Stomach smooth muscle (tissue), 2 donors: Measurements from ENCODE around the gene HOXA10.
A peak's percentile ranks its signal among the peaks of the same experiment; 100 is the strongest.

ENCODE experiments used
- H3K27ac ChIP-seq: one replicate; pipeline ENCODE4 v1.7.0; 2013; ENCODE audit warnings: mild to moderate bottlenecking, low read length, inconsistent platforms
- H3K27me3 ChIP-seq, 2 donors: one replicate each; pipeline ENCODE4 v1.7.0; 2013; ENCODE audit warnings: low read length in 2 of 2; ENCODE audit not compliant: insufficient read depth in 2 of 2, control insufficient read depth in 1 of 2
- H3K36me3 ChIP-seq, 2 donors: one replicate each; pipeline ENCODE4 v1.7.0; 2013; ENCODE audit warnings: low read length in 2 of 2; ENCODE audit not compliant: control insufficient read depth in 2 of 2, insufficient read depth in 2 of 2
- H3K4me1 ChIP-seq: one replicate; pipeline ENCODE4 v1.7.0; 2013; ENCODE audit warnings: low read length; ENCODE audit not compliant: control insufficient read depth, insufficient read depth
- H3K4me3 ChIP-seq, 2 donors: one replicate each; pipeline ENCODE4 v1.7.0; 2013; ENCODE audit warnings: low read length in 2 of 2
- H3K9ac ChIP-seq, 2 donors: one replicate each; pipeline ENCODE4 v1.7.0; 2013; ENCODE audit warnings: low read length in 2 of 2, mild to moderate bottlenecking in 1 of 2
- H3K9me3 ChIP-seq, 2 donors: one replicate each; pipeline ENCODE4 v1.7.0; 2013; ENCODE audit warnings: low read length in 2 of 2; ENCODE audit not compliant: control insufficient read depth in 2 of 2
- donor health status: healthy.
- donor health status: Pancreatic carcinoma.

Gene HOXA10

DNA sequence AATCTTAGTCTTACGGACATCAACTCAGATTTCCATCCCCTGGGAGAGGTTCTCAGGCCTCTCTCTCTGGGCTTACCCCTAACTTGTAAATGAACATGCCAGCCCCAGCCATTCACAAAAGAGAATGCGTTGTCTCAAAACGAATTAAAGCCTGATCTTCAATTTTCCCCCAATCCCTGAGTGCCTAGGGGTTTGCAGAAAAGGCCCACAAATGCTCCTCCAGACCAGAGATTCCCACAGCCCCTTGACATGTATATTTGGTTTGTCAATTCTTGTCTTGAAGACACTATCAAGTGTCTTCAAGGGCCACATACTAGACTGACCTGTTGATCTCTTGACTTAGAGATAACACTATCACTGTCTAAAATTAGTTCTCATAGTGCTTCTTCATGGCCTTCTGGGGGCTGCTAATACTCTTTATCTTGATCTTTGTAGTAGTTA is 37.7 kb upstream of the HOXA10 start:
- peaks cover 11% of the 10 kb centered on the region for H3K4me1 ChIP-seq
- no peak overlapping the region for H3K9ac ChIP-seq
- no peak overlapping the region for H3K4me3 ChIP-seq
- H3K27me3 ChIP-seq: peaks cover 71 to 86% of the 10 kb centered on the region in 2 donors
- H3K9me3 ChIP-seq: no peaks in the 10 kb centered on the region
- H3K27ac ChIP-seq: no peak overlapping the region
- H3K36me3 ChIP-seq: no peaks in the 10 kb centered on the region

DNA sequence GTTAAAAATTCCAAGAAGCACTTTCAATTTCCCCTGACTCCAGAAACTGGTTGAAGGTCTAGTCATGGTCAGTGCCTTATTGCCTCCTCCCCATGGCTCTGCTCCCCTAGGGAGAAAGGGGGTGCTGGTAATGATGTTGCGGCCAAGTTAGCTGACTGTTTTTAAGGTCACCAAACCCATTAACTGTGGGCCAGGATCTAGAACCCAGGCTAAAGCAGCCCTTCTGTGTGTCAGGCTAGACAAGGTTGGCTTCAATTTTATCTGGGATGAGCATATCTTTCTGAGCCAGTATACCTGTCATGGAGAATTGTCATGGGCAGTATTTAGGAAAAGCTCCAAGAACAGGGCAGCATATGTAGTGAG is 36.9 kb upstream of the HOXA10 start:
- Histone ChIP-seq H3K9me3 (no peaks in the 10 kb centered on the region), H3K27me3 (peaks cover 69 to 84% of the 10 kb centered on the region in 2 donors), H3K9ac (no peak overlapping the region), H3K36me3 (no peaks in the 10 kb centered on the region), H3K4me3 (peak overlapping the region in 1 of 2 donors; percentile 62), H3K4me1 (peaks cover 11% of the 10 kb centered on the region), H3K27ac (no peak overlapping the region)

DNA sequence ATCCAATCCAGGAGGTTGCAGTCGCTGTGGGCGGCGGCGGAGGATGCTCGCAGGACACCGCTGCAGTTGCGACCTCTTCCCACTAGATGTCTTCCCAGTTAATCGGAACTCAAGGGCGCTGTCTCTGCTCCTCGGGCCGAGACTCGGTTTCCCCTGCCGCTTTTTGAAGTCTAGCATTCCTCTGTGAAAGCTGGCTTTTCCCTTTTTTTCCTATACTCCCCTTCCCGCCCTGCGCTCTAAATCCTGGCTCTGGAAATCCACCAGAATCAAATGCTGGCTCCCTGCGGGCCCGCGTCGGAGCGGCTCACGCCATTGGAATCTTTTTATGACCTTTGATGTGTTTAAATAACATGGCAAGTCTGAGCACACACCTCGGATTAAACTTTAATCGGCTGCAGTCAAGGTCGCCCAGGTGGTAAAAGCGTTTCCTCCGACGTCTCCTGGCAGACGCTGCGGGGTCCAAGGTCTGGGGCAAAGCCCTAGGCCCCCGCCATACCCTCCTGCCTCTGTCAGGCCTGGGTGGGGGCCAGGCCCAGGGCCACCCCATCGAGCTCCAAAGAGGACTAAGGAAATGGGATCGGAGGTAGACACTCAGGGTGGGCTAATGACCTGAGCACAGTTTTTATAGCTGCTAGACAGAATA is 36.4 kb upstream of the HOXA10 start:
- Histone ChIP-seq H3K27ac (no peak overlapping the region), H3K4me1 (peaks cover 13% of the 10 kb centered on the region), H3K36me3 (no peaks in the 10 kb centered on the region), H3K27me3 (peaks cover 73 to 87% of the 10 kb centered on the region in 2 donors), H3K9me3 (no peaks in the 10 kb centered on the region), H3K9ac (no peak overlapping the region), H3K4me3 (peak overlapping the region in 1 of 2 donors; percentile 62)

DNA sequence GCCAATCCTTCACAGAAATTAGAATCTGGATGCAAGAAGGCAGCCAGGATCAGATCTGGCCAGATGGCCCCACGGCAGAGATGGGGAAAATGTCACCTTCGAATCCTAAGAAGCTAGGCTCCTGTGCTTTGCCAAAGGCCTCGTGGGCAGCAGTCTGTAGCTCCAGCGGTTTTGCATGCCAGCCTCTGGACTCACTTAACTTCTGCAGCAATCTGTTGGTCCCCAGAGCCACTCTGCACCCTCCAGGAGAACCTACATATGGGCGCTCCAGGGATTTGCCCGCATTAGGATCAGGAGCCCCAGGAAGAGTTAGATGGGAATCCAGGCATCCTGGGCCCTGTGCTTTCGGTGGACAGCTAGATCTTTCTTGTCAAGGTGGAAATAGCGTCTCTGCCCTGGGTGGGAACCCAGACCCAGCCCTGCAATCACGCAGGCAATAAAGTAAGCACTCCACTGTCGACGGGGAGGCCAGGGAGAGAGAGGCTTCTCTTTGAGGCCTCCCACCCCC is 35.9 kb upstream of the HOXA10 start:
- Histone ChIP-seq H3K36me3 (no peaks in the 10 kb centered on the region), H3K4me3 (no peak overlapping the region), H3K27me3 (peaks cover 79 to 89% of the 10 kb centered on the region in 2 donors), H3K9me3 (no peaks in the 10 kb centered on the region), H3K4me1 (peaks cover 19% of the 10 kb centered on the region), H3K27ac (no peak overlapping the region), H3K9ac (no peak overlapping the region)

DNA sequence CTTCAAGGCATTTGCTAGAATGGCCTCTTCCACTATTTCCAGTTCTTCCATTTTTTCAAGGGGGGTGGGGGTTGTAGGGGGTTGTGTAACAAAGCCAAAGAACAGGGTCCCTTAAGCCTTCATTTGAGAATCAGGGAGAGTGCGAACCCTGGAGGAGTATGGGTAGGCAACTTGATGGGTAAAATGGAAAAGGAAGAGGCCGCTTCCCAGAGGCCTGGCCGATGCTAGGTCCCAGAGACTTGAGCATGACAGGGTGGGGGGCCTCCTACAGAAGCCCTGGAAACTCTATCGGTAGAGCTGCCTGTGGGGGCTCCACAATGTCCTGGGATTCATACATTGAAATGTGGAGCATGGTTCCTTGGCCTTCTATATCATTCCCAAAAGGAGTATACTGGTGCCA is 34.9 kb upstream of the HOXA10 start:
- Histone ChIP-seq H3K4me3 (no peak overlapping the region), H3K9ac (no peak overlapping the region), H3K27me3 (peaks cover 80 to 90% of the 10 kb centered on the region in 2 donors), H3K4me1 (peaks cover 21% of the 10 kb centered on the region), H3K9me3 (no peaks in the 10 kb centered on the region), H3K27ac (no peak overlapping the region), H3K36me3 (no peaks in the 10 kb centered on the region)

DNA sequence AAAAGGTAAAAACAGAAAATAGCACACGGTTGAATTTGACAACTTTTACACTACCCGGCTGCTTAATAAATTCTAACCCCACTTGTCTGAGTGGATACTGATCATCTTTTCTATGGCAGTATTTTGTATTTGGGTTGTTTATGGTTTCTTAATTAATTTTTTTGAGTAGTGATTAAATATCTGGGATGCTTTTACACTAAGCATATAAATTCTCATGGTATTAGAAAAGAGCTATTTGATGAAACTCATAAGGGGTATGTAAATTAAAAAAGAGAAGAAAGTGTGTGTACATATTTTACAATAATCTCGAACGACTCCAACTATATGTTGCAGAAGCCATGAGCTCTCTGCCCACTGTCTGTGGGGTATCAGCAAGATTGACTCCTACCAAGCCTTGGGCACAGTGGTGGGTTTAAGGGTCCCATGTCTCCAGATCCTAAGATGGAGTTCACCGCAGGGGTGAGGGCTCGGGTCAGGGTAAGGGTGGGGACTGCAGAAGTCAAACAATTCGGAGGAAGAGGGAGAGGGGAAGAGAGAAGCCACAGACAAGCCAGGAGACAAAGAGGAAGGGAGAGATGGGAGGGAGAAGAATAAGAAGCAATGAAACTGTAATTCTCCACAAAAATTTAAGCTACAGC is 33.3 kb upstream of the HOXA10 start:
- H3K27me3 ChIP-seq: peaks cover 80 to 88% of the 10 kb centered on the region in 2 donors
- no peaks in the 10 kb centered on the region for H3K36me3 ChIP-seq
- H3K4me3 ChIP-seq: no peak overlapping the region
- H3K9ac ChIP-seq: no peak overlapping the region
- no peaks in the 10 kb centered on the region for H3K9me3 ChIP-seq
- no peak overlapping the region for H3K27ac ChIP-seq
- peaks cover 13% of the 10 kb centered on the region for H3K4me1 ChIP-seq

DNA sequence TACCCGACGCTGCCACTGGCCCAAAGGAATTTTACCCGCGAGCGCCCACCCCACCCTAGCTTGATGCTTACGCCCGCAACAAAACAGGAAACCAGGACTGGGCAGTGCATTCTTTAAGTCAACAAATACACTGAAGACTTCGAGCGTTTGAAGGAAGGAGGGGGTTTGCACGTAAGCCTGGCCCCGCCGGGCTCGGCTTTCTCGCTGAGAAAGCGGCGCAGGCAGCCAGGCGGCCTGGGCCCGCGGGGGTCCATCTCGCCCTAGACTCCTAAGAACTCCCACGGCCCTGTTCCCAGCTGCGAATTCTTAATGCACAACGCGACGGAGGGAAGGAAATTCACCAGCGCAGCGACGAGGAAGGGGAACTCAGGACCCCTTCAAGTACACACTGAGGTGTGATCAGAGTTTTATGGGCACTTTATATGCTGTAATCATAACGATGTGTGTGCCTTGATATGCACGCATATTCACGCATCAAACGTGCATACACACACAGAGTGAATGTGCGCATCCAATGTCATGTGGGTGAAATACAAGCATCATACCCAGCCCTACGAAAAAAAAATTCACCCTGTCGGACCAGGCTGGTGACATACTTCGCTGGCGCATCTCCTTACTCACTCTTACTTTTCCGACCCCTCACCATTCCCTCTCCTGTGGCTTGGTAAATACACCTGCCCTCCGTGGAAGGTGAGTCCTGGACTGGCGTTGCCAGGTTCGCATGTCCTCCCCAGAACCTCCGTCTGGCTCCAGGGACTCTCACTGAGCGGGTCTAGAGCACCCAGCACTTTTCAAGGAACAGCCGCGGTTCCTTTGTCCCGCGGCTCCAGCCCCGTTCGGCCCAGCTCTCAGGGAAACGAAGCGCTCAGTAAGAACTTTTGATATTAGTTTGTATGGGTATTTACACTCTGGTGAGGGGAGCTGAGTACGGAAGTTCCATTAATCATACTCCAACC is 31.5 kb upstream of the HOXA10 start:
- Histone ChIP-seq H3K27ac (no peak overlapping the region), H3K36me3 (no peaks in the 10 kb centered on the region), H3K9ac (no peak overlapping the region), H3K27me3 (peaks cover 80 to 88% of the 10 kb centered on the region in 2 donors), H3K4me3 (peak overlapping the region in 1 of 2 donors; percentile 29), H3K4me1 (peaks cover 20% of the 10 kb centered on the region), H3K9me3 (no peaks in the 10 kb centered on the region)

DNA sequence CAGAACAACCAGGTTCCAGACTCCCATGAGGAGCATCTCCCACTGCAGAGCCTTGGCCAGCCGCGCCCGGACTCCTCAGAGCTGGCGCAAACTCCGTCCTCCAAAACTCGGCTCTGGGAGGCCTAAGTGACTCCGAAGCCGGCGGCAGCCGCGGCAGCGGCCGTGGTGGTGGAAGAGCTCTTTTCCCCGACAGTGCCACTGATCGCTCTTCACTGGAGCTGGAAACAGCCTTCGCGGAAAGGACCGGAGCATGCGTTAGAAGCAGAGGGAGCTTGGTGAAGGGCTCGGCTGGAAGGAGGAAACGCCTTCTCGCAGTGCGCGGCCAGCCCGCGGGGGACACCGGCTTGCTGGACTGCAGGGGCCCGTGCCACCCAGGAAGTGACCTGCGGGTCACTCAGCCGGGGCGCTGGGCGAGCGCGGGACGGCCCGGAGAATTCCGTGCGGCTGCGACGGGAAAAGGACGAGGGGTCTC is 30.8 kb upstream of the HOXA10 start:
- Histone ChIP-seq H3K9me3 (no peaks in the 10 kb centered on the region), H3K27me3 (peaks cover 76 to 86% of the 10 kb centered on the region in 2 donors), H3K9ac (no peak overlapping the region), H3K27ac (no peak overlapping the region), H3K4me1 (peaks cover 25% of the 10 kb centered on the region), H3K4me3 (peak overlapping the region in 1 of 2 donors; percentile 29), H3K36me3 (no peaks in the 10 kb centered on the region)

DNA sequence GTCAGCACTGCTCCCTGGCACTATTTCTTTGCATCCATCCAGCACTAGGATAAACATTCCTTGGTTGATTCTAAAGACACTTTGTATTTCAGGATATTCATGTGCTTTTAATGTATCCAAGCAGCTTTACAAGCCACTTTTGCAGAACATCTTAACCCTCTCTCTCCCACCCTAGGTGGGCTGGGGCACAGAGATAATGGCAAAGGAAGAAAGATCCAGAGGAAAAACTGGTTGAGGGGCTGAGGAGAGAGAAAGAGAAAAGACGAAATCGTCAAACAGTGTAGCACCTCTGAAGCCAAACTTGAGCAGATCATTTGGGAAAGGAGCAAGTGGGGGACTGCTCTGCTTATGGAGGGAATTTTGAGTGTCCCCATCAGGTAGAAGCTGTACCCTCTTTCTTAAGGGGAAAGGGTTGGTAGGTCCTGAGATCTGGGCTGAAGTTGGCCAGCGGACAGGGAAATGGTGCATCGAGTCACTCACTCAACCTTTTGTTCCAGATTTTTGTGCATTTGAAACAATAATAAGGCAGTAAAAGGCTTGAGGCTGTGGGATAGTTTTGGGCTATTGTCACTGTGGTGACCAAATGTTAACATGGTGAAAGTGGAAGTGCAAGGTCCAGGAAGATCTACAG is 30.0 kb upstream of the HOXA10 start:
- H3K27ac ChIP-seq: no peak overlapping the region
- peaks cover 74 to 88% of the 10 kb centered on the region in 2 donors for H3K27me3 ChIP-seq
- no peak overlapping the region for H3K9ac ChIP-seq
- peaks cover 29% of the 10 kb centered on the region for H3K4me1 ChIP-seq
- no peaks in the 10 kb centered on the region for H3K36me3 ChIP-seq
- no peaks in the 10 kb centered on the region for H3K9me3 ChIP-seq
- H3K4me3 ChIP-seq: no peak overlapping the region

DNA sequence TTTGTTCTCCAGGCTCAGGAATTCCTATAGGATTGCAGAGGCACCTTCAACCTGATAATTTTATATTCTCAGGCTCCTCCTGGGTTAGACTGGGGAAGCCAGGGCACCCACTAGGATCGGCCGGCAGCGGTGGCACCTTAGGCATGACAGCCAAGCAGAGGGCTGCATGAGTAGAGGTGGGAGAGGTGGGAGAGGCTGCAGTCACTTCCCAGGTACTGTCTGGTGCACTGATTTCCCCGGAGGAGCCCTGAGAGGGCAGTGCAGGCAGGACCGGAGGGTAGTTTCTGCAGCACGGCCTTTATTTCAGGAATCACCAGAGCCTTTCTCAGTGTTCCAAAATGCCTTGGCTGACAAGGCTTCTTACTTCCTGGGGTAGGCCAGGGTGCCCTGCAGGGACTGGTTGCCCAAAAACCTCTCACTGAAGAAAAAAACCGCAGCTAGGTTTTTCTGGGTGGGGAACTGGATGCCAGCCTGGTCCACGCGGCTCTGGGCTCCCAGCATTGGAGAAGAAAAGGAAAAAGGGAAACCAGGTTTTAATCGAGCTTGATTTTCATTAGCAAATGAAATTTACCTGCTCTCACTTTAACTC is 29.3 kb upstream of the HOXA10 start:
- H3K27ac ChIP-seq: no peak overlapping the region
- no peaks in the 10 kb centered on the region for H3K36me3 ChIP-seq
- no peak overlapping the region for H3K9ac ChIP-seq
- no peak overlapping the region for H3K4me3 ChIP-seq
- H3K4me1 ChIP-seq: peaks cover 30% of the 10 kb centered on the region
- H3K9me3 ChIP-seq: no peaks in the 10 kb centered on the region
- peaks cover 77 to 89% of the 10 kb centered on the region in 2 donors for H3K27me3 ChIP-seq
